WTC11 (cell line): ENCODE results near the gene AKT1S1. TPM values are rescaled to one million over a fixed set of nuclear protein-coding genes. Genes with fewer than 3 reads are reported as not detected.

Experiments used
- ATAC-seq: fragments of 200-7000 bp; cut with Tn5 transposase; 2 replicates; pipeline ENCODE4 v1.10.0; 2021; ENCODE audit warnings: mild to moderate bottlenecking, moderate library complexity
- CTCF ChIA-PET: fragments of 300-600 bp; sonication (Branson Sonifier 250); formaldehyde crosslinking; loops from one replicate; lab custom pipeline; 2021; ENCODE audit warnings: antibody characterized with exemption; lab: Charles Lee
- POLR2A ChIA-PET: fragments of 350-600 bp; sonication (Branson Sonifier 250); formaldehyde crosslinking; loops from one replicate; lab custom pipeline; 2021; ENCODE audit warnings: antibody characterized with exemption; lab: Charles Lee
- DNase-seq: peaks from one replicate; pipeline ENCODE4 v3.0.0; 2021; ENCODE audit warnings: low spot score
- H3K27ac Mint-ChIP-seq: 2 replicates; pipeline ENCODE4 v1.8.0; 2021; ENCODE audit warnings: mixed read lengths
- H3K27me3 Mint-ChIP-seq: 2 replicates; pipeline ENCODE4 v1.8.0; 2021; ENCODE audit warnings: low read depth, mild to moderate bottlenecking, moderate library complexity, mixed read lengths
- H3K36me3 Mint-ChIP-seq: 2 replicates; pipeline ENCODE4 v1.8.0; 2021; ENCODE audit warnings: mixed read lengths
- H3K4me1 Mint-ChIP-seq: 2 replicates; pipeline ENCODE4 v1.8.0; 2022; ENCODE audit warnings: mixed read lengths
- H3K4me3 Mint-ChIP-seq: 2 replicates; pipeline ENCODE4 v1.8.0; 2021; ENCODE audit warnings: mild to moderate bottlenecking, moderate library complexity, mixed read lengths
- H3K9me3 Mint-ChIP-seq: 2 replicates; pipeline ENCODE4 v1.8.0; 2021; ENCODE audit warnings: mixed read lengths
- CTCF ChIP-seq: fragments of 200-600 bp; IDR thresholded peaks from 2 replicates; pipeline ENCODE4 v1.8.0; 2022; ENCODE audit warnings: antibody characterized with exemption
- E2F4 ChIP-seq: sonication (generic); formaldehyde crosslinking; IDR thresholded peaks from 2 replicates; pipeline ENCODE4 v1.8.1; 2022; ENCODE audit warnings: low read depth, mild to moderate bottlenecking, moderate library complexity, missing genetic modification reagents, borderline replicate concordance
- MLX ChIP-seq: sonication (generic); formaldehyde crosslinking; IDR thresholded peaks from 2 replicates; pipeline ENCODE4 v1.8.1; 2023; ENCODE audit warnings: mild to moderate bottlenecking, missing genetic modification reagents, moderate library complexity
- MXD4 ChIP-seq: fragments of 250-450 bp; sonication (Bioruptor Pico); IDR thresholded peaks from 2 replicates; pipeline ENCODE4 v1.8.0; 2021; ENCODE audit warnings: mild to moderate bottlenecking, moderate library complexity, borderline replicate concordance
- MYBL2 ChIP-seq: sonication (generic); formaldehyde crosslinking; IDR thresholded peaks from 2 replicates; pipeline ENCODE4 v1.8.1; 2023; ENCODE audit warnings: mild to moderate bottlenecking, moderate library complexity, missing genetic modification reagents
- SMAD3 ChIP-seq: sonication (generic); formaldehyde crosslinking; IDR thresholded peaks from 2 replicates; pipeline ENCODE4 v1.8.0; 2022; ENCODE audit warnings: missing genetic modification reagents, mild to moderate bottlenecking, borderline replicate concordance
- TCF7 ChIP-seq: sonication (generic); formaldehyde crosslinking; IDR thresholded peaks from 2 replicates; pipeline ENCODE4 v1.8.0; 2022; ENCODE audit warnings: mild to moderate bottlenecking, low read depth, missing genetic modification reagents, moderate library complexity
- USF1 ChIP-seq: sonication (generic); formaldehyde crosslinking; IDR thresholded peaks from 2 replicates; pipeline ENCODE4 v1.8.0; 2022; ENCODE audit warnings: mild to moderate bottlenecking, missing genetic modification reagents
- ZBTB21 ChIP-seq: sonication (generic); formaldehyde crosslinking; IDR thresholded peaks from 2 replicates; pipeline ENCODE4 v1.8.1; 2023; ENCODE audit warnings: mild to moderate bottlenecking, missing genetic modification reagents, borderline replicate concordance
- ZNF219 ChIP-seq: sonication (generic); formaldehyde crosslinking; IDR thresholded peaks from 2 replicates; pipeline ENCODE4 v1.8.0; 2023; ENCODE audit warnings: missing genetic modification reagents, mild to moderate bottlenecking, borderline replicate concordance
- ZNF263 ChIP-seq: sonication (generic); formaldehyde crosslinking; IDR thresholded peaks from 2 replicates; pipeline ENCODE4 v1.8.1; 2022; ENCODE audit warnings: low read depth, mild to moderate bottlenecking, moderate library complexity, missing genetic modification reagents
- ZNF317 ChIP-seq: sonication (generic); formaldehyde crosslinking; IDR thresholded peaks from 2 replicates; pipeline ENCODE4 v1.8.1; 2023; ENCODE audit warnings: low read depth, mild to moderate bottlenecking, moderate library complexity, missing genetic modification reagents, borderline replicate concordance
- ZNF416 ChIP-seq: fragments of 250-450 bp; sonication (Bioruptor Pico); IDR thresholded peaks from 2 replicates; pipeline ENCODE4 v1.9.0; 2021; ENCODE audit warnings: mild to moderate bottlenecking, inconsistent platforms
- total RNA-seq: library from RNA; stranded (reverse); gene quantifications from 3 replicates; pipeline ENCODE4 v1.2.3, GENCODE V29; 2021
- TF ChIP-seq, protein P1 (sequence below): sonication (generic); formaldehyde crosslinking; IDR thresholded peaks from 2 replicates; pipeline ENCODE4 v1.8.0; 2022; ENCODE audit warnings: mild to moderate bottlenecking, missing genetic modification reagents
- TF ChIP-seq, protein P2 (sequence below): sonication (generic); formaldehyde crosslinking; IDR thresholded peaks from 2 replicates; pipeline ENCODE4 v1.8.1; 2022; ENCODE audit warnings: missing genetic modification reagents, borderline replicate concordance
- TF ChIP-seq, protein P3 (sequence below): sonication (generic); formaldehyde crosslinking; IDR thresholded peaks from 2 replicates; pipeline ENCODE4 v1.8.1; 2023; ENCODE audit warnings: mild to moderate bottlenecking, missing genetic modification reagents, moderate library complexity
- TF ChIP-seq, protein P4 (sequence below): sonication (generic); formaldehyde crosslinking; conservative IDR thresholded peaks from 2 replicates; pipeline ENCODE4 v1.8.1; 2022; ENCODE audit warnings: mild to moderate bottlenecking, missing genetic modification reagents
- TF ChIP-seq, protein P5 (sequence below): sonication (generic); formaldehyde crosslinking; IDR thresholded peaks from 2 replicates; pipeline ENCODE4 v1.8.1; 2022; ENCODE audit warnings: mild to moderate bottlenecking, missing genetic modification reagents, moderate library complexity, borderline replicate concordance
- TF ChIP-seq, protein P6 (sequence below): fragments of 250-450 bp; sonication (Bioruptor Pico); IDR thresholded peaks from 2 replicates; pipeline ENCODE4 v1.9.0; 2021; ENCODE audit warnings: mild to moderate bottlenecking

The AKT1S1 gene
- total RNA-seq, 1 experiment from 2014 or later, result 47.8 TPM

DNA sequence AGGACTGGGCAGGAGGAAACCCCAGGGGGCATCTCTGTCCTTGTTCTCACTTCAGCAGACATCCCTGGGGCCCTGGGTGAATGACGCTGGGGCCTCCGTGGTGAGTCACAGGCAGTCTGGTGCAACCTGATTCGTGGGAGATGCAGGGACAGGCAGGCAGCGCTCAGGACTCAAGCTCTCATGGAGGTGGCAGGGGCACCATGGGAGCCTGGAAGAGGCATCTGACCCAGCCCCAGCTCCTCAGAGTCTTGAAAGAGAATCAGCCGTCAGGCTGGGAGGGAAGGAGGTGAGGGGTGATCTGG lies 40.2 kb downstream of the AKT1S1 start:
- ATAC-seq (no peak), DNase-seq (no peak)
- Mint-ChIP-seq H3K36me3 (peaks cover 55% of the 10 kb centered on the region), H3K27me3 (no peaks in the 10 kb centered on the region), H3K9me3 (no peaks in the 10 kb centered on the region), H3K27ac (0 out of 2 replicates have a peak overlapping the region, but pooled peaks have one; percentile 9), H3K4me1 (no peaks in the 10 kb centered on the region), H3K4me3 (no peak overlapping the region)
- CTCF ChIA-PET, result no interaction called here
- TF ChIP-seq, protein P1, sequence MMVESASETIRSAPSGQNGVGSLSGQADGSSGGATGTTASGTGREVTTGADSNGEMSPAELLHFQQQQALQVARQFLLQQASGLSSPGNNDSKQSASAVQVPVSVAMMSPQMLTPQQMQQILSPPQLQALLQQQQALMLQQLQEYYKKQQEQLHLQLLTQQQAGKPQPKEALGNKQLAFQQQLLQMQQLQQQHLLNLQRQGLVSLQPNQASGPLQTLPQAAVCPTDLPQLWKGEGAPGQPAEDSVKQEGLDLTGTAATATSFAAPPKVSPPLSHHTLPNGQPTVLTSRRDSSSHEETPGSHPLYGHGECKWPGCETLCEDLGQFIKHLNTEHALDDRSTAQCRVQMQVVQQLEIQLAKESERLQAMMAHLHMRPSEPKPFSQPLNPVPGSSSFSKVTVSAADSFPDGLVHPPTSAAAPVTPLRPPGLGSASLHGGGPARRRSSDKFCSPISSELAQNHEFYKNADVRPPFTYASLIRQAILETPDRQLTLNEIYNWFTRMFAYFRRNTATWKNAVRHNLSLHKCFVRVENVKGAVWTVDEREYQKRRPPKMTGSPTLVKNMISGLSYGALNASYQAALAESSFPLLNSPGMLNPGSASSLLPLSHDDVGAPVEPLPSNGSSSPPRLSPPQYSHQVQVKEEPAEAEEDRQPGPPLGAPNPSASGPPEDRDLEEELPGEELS, result no peak
- TF ChIP-seq CTCF, result no peak
- TF ChIP-seq, protein P2, sequence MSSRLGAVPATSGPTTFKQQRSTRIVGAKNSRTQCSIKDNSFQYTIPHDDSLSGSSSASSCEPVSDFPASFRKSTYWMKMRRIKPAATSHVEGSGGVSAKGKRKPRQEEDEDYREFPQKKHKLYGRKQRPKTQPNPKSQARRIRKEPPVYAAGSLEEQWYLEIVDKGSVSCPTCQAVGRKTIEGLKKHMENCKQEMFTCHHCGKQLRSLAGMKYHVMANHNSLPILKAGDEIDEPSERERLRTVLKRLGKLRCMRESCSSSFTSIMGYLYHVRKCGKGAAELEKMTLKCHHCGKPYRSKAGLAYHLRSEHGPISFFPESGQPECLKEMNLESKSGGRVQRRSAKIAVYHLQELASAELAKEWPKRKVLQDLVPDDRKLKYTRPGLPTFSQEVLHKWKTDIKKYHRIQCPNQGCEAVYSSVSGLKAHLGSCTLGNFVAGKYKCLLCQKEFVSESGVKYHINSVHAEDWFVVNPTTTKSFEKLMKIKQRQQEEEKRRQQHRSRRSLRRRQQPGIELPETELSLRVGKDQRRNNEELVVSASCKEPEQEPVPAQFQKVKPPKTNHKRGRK (CRISPR knock-in tag), result no peak
- POLR2A ChIA-PET, result interaction anchor here (0.6 kb wide), 1 partner anchor 42 kb away, joined by 3 read pairs; no protein-coding TSS in a partner anchor

- Mint-ChIP-seq H3K27me3 (no peaks in the 10 kb centered on the region), H3K4me3 (no peak overlapping the region)
- POLR2A ChIA-PET, result no interaction called here
- TF ChIP-seq, protein P3, sequence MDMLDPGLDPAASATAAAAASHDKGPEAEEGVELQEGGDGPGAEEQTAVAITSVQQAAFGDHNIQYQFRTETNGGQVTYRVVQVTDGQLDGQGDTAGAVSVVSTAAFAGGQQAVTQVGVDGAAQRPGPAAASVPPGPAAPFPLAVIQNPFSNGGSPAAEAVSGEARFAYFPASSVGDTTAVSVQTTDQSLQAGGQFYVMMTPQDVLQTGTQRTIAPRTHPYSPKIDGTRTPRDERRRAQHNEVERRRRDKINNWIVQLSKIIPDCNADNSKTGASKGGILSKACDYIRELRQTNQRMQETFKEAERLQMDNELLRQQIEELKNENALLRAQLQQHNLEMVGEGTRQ (CRISPR knock-in tag), result no peak
- TF ChIP-seq ZBTB21 (CRISPR knock-in tag) (no peak), USF1 (no peak), SMAD3 (CRISPR knock-in tag) (no peak)
- TF ChIP-seq, protein P4, sequence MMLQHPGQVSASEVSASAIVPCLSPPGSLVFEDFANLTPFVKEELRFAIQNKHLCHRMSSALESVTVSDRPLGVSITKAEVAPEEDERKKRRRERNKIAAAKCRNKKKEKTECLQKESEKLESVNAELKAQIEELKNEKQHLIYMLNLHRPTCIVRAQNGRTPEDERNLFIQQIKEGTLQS (CRISPR knock-in tag), result no peak
- TF ChIP-seq, protein P5, sequence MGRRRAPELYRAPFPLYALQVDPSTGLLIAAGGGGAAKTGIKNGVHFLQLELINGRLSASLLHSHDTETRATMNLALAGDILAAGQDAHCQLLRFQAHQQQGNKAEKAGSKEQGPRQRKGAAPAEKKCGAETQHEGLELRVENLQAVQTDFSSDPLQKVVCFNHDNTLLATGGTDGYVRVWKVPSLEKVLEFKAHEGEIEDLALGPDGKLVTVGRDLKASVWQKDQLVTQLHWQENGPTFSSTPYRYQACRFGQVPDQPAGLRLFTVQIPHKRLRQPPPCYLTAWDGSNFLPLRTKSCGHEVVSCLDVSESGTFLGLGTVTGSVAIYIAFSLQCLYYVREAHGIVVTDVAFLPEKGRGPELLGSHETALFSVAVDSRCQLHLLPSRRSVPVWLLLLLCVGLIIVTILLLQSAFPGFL, result no peak
- TF ChIP-seq, all 79 proteins: peak for 0
- Mint-ChIP-seq H3K36me3 (peaks cover 55% of the 10 kb centered on the region), H3K4me1 (no peaks in the 10 kb centered on the region), H3K27ac (no peak overlapping the region), H3K9me3 (no peaks in the 10 kb centered on the region)
- CTCF ChIA-PET, result interaction anchor here (0.6 to 1.0 kb wide), 2 partner anchors 65 to 69 kb away, joined by 3 read pairs; partner anchors contain the start of gene AP2A1
- ATAC-seq (no peak), DNase-seq (no peak)
Observed at GRCh38 chr19:49836176-49837008, 40.8 kb downstream of the AKT1S1 start.

DNA sequence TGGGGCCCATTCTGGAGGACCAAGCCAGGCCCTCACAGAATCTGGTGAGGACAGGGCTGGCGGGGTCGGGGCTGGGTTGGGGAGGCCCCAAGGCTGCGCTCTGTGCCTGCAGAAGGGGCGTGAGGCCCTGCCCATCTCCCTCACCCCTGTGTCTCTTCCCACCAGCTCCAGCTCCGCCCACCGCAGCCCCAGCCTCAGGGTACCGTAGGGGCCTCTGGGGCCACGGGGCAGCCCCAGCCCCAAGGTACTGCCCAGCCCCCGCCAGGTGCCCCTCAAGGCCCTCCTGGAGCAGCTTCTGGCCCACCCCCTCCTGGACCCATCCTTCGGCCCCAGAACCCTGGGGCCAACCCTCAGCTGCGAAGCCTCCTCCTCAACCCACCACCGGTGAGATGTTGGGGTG lies 41.6 kb downstream of the AKT1S1 start:
- Mint-ChIP-seq H3K27me3 (no peaks in the 10 kb centered on the region), H3K27ac (no peak overlapping the region), H3K36me3 (peaks cover 53% of the 10 kb centered on the region), H3K4me1 (no peaks in the 10 kb centered on the region), H3K9me3 (no peaks in the 10 kb centered on the region), H3K4me3 (no peak overlapping the region)
- DNase-seq (no peak), ATAC-seq (no peak)
- POLR2A ChIA-PET, result no interaction called here
- CTCF ChIA-PET, result interaction anchor here (0.6 to 1.0 kb wide), 2 partner anchors 64 to 68 kb away, joined by 3 read pairs; partner anchors contain the start of gene AP2A1
- TF ChIP-seq ZNF263 (CRISPR knock-in tag) (no peak), MLX (CRISPR knock-in tag) (no peak), TCF7 (CRISPR knock-in tag) (no peak), ZNF416 (CRISPR knock-in tag) (no peak), E2F4 (no peak), MXD4 (CRISPR knock-in tag) (no peak), MYBL2 (CRISPR knock-in tag) (no peak), ZNF317 (CRISPR knock-in tag) (no peak), ZNF219 (CRISPR knock-in tag) (no peak)
- TF ChIP-seq, protein P6, sequence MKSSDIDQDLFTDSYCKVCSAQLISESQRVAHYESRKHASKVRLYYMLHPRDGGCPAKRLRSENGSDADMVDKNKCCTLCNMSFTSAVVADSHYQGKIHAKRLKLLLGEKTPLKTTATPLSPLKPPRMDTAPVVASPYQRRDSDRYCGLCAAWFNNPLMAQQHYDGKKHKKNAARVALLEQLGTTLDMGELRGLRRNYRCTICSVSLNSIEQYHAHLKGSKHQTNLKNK (CRISPR knock-in tag), result no peak
